ENCODE data around the gene DIAPH3. TPM values are rescaled to one million over a fixed set of nuclear protein-coding genes. Genes with fewer than 3 reads are reported as not detected.

DIAPH3 gene
- total and polyA plus RNA-seq, 4 donors: 0.35 to 6.7 (median 1.1) TPM

GRCh38 chr13:60035874-60036273, 127.9 kb downstream of the DIAPH3 start:
- H3K9ac ChIP-seq (ENCODE audit: insufficient read depth in 1 of 2, low read length in 2 of 2): no peak overlapping the region
- no peak for DNase-seq
- ATAC-seq (ENCODE audit: insufficient read depth, low FRiP score): no peak

DNA sequence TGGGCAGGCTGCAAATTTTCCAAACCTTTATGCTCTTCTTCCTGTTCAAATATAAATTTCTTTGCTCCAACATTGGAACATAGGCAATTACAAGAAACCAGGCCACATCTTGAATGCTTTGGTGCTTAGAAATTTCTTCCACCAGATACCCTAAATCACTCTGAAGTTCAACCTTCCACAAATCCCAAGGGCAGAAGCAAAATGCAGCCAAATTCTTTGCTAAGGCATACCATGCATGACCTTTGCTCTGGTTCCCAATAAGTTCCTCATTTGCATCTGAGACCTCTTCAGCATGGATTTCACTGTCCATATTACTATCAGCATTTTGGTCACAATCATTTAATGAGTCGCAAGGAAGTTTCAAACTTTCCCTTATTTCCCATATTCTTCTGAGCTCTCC, 130.9 kb downstream of the DIAPH3 start:
- no peaks in the 10 kb centered on the region for H3K36me3 ChIP-seq (ENCODE audit: control insufficient read depth in 4 of 4, insufficient read depth in 4 of 4, low read length in 4 of 4)
- WGBS, 2 donors: 96 to 97% methylated on average over 1 of the region's 1 CpG
- H3K27me3 ChIP-seq (ENCODE audit: control insufficient read depth in 3 of 3, insufficient read depth in 3 of 3, low read length in 2 of 3): no peaks in the 10 kb centered on the region
- no peak overlapping the region for H3K27ac ChIP-seq (ENCODE audit: low read depth in 1 of 2, low read length in 1 of 2)
- no peak overlapping the region for H3K4me3 ChIP-seq
- ATAC-seq (ENCODE audit: insufficient read depth, low FRiP score) (no peak), DNase-seq (no peak)
- H3K9me3 ChIP-seq (ENCODE audit: control insufficient read depth in 4 of 4, insufficient read depth in 3 of 4, low read length in 3 of 4): no peaks in the 10 kb centered on the region
- TF ChIP-seq CTCF (IDR thresholded peaks at IDR 0.05; ENCODE audit: control extremely low read depth, extremely low read depth): no peak
- H3K9ac ChIP-seq (ENCODE audit: insufficient read depth in 1 of 2, low read length in 2 of 2): no peak overlapping the region
- no peaks in the 10 kb centered on the region for H3K4me1 ChIP-seq (ENCODE audit: control insufficient read depth in 5 of 5, insufficient read depth in 5 of 5, low read length in 5 of 5)

More at GRCh38 chr13:60035874-60036273, 127.9 kb downstream of the DIAPH3 start:
- 95 to 97% methylated on average over 1 of the region's 1 CpG for WGBS, 2 donors
- H3K9me3 ChIP-seq (ENCODE audit: control insufficient read depth in 4 of 4, insufficient read depth in 3 of 4, low read length in 3 of 4): no peaks in the 10 kb centered on the region
- H3K4me3 ChIP-seq: no peak overlapping the region
- no peaks in the 10 kb centered on the region for H3K36me3 ChIP-seq (ENCODE audit: control insufficient read depth in 4 of 4, insufficient read depth in 4 of 4, low read length in 4 of 4)
- no peaks in the 10 kb centered on the region for H3K4me1 ChIP-seq (ENCODE audit: control insufficient read depth in 5 of 5, insufficient read depth in 5 of 5, low read length in 5 of 5)
- no peak overlapping the region for H3K27ac ChIP-seq (ENCODE audit: low read depth in 1 of 2, low read length in 1 of 2)
- TF ChIP-seq CTCF (IDR thresholded peaks at IDR 0.05; ENCODE audit: control extremely low read depth, extremely low read depth): no peak
- H3K27me3 ChIP-seq (ENCODE audit: control insufficient read depth in 3 of 3, insufficient read depth in 3 of 3, low read length in 2 of 3): no peaks in the 10 kb centered on the region

- H3K27ac ChIP-seq (ENCODE audit: low read depth in 1 of 2, low read length in 1 of 2): no peak overlapping the region
- H3K9ac ChIP-seq (ENCODE audit: insufficient read depth in 1 of 2, low read length in 2 of 2): no peak overlapping the region
- ATAC-seq (ENCODE audit: insufficient read depth, low FRiP score) (no peak), DNase-seq (no peak)
- H3K4me1 ChIP-seq (ENCODE audit: control insufficient read depth in 5 of 5, insufficient read depth in 5 of 5, low read length in 5 of 5): no peaks in the 10 kb centered on the region
- 53 to 77% methylated on average over 3 of the region's 3 CpGs for WGBS, 2 donors
- peaks cover 0 to 3% (median 0%) of the 10 kb centered on the region in 4 donors for H3K9me3 ChIP-seq (ENCODE audit: control insufficient read depth in 4 of 4, insufficient read depth in 3 of 4, low read length in 3 of 4)
- TF ChIP-seq CTCF (IDR thresholded peaks at IDR 0.05; ENCODE audit: control extremely low read depth, extremely low read depth): no peak
- H3K4me3 ChIP-seq: no peak overlapping the region
- H3K36me3 ChIP-seq (ENCODE audit: control insufficient read depth in 4 of 4, insufficient read depth in 4 of 4, low read length in 4 of 4): peaks cover 0 to 6% (median 0%) of the 10 kb centered on the region in 4 donors
- H3K27me3 ChIP-seq (ENCODE audit: control insufficient read depth in 3 of 3, insufficient read depth in 3 of 3, low read length in 2 of 3): no peaks in the 10 kb centered on the region
Measured at GRCh38 chr13:60028021-60028420, 135.7 kb downstream of the DIAPH3 start.

DNA sequence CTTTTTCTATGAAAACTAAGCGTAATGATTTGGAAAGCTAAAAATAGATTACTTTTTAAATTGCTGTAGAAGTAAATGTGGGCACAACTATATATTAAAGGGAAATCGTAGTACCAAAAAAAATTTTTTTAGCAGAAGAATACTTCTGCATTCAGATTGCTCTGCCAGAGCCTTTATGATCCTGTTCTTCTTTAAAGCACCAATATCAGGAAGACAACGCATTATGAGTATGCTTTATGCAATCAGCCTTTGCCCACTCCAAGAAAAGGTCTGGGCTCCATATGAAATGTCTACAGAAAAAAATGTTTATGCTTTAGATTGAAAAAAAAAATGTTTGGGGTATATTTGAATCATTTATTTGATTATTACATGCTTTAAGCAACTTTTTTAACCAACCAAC, 137.4 kb downstream of the DIAPH3 start:
- Histone ChIP-seq H3K27me3 (ENCODE audit: control insufficient read depth in 3 of 3, insufficient read depth in 3 of 3, low read length in 2 of 3) (no peaks in the 10 kb centered on the region), H3K27ac (ENCODE audit: low read depth in 1 of 2, low read length in 1 of 2) (no peak overlapping the region), H3K4me3 (no peak overlapping the region), H3K4me1 (ENCODE audit: control insufficient read depth in 5 of 5, insufficient read depth in 5 of 5, low read length in 5 of 5) (no peaks in the 10 kb centered on the region), H3K9me3 (ENCODE audit: control insufficient read depth in 4 of 4, insufficient read depth in 3 of 4, low read length in 3 of 4) (peaks cover 0 to 3% (median 0%) of the 10 kb centered on the region in 4 donors), H3K9ac (ENCODE audit: insufficient read depth in 1 of 2, low read length in 2 of 2) (no peak overlapping the region), H3K36me3 (ENCODE audit: control insufficient read depth in 4 of 4, insufficient read depth in 4 of 4, low read length in 4 of 4) (peaks cover 0 to 6% (median 0%) of the 10 kb centered on the region in 4 donors)
- ATAC-seq (ENCODE audit: insufficient read depth, low FRiP score) (no peak), DNase-seq (no peak)
- TF ChIP-seq CTCF (IDR thresholded peaks at IDR 0.05; ENCODE audit: control extremely low read depth, extremely low read depth): no peak
- 56 to 94% methylated on average over 3 of the region's 3 CpGs for WGBS, 2 donors
